BE2C (cell line): Measurements from ENCODE around the gene ETS1.

ENCODE experiments used
- DNase-seq: peaks from one replicate; pipeline ENCODE4 v3.0.0-alpha.2; 2020
- H3K27me3 ChIP-seq: fragments of 250-450 bp; sonication (Bioruptor Pico); 2 replicates; pipeline ENCODE4 v1.5.1; 2020; ENCODE audit warnings: mild to moderate bottlenecking
- H3K36me3 ChIP-seq: fragments of 250-450 bp; sonication (Bioruptor Pico); 2 replicates; pipeline ENCODE4 v1.5.1; 2020; ENCODE audit warnings: mild to moderate bottlenecking
- H3K4me1 ChIP-seq: fragments of 250-450 bp; sonication (Bioruptor Pico); 2 replicates; pipeline ENCODE4 v1.5.1; 2020
- H3K4me3 ChIP-seq: 2 replicates; pipeline ENCODE4 v1.5.1; 2011; ENCODE audit warnings: low read depth, low read length
- H3K9me3 ChIP-seq: fragments of 250-450 bp; sonication (Bioruptor Pico); 2 replicates; pipeline ENCODE4 v1.5.1; 2020
- CTCF ChIP-seq: IDR thresholded peaks from 2 replicates; pipeline ENCODE4 v1.5.1; 2012; ENCODE audit warnings: mild to moderate bottlenecking, low read depth, low read length

The ETS1 gene

GRCh38 chr11:128487978-128488377 is 99.4 kb downstream of the ETS1 start:
- DNase-seq = no peak
- Histone ChIP-seq H3K36me3 (no peaks in the 10 kb centered on the region; the same call in 1 of the 2 replicates), H3K4me3 (no peak overlapping the region), H3K27me3 (no peaks in the 10 kb centered on the region), H3K4me1 (no peaks in the 10 kb centered on the region), H3K9me3 (no peaks in the 10 kb centered on the region)
- no peak for TF ChIP-seq CTCF

GRCh38 chr11:128484172-128484571 is 103.2 kb downstream of the ETS1 start:
- no peaks in the 10 kb centered on the region for H3K27me3 ChIP-seq
- no peak for DNase-seq
- no peaks in the 10 kb centered on the region for H3K4me1 ChIP-seq
- no peaks in the 10 kb centered on the region; the same call in 1 of the 2 replicates for H3K36me3 ChIP-seq
- no peaks in the 10 kb centered on the region for H3K9me3 ChIP-seq
- TF ChIP-seq CTCF = 0 out of 2 replicates have a peak, but pooled peaks have one; percentile 8
- no peak overlapping the region for H3K4me3 ChIP-seq

GRCh38 chr11:128483211-128483788 is 104.1 kb downstream of the ETS1 start:
- Histone ChIP-seq H3K4me3 (no peak overlapping the region), H3K27me3 (no peaks in the 10 kb centered on the region), H3K9me3 (no peaks in the 10 kb centered on the region), H3K4me1 (no peaks in the 10 kb centered on the region), H3K36me3 (no peaks in the 10 kb centered on the region; the same call in 1 of the 2 replicates)
- DNase-seq = no peak
- TF ChIP-seq CTCF = no peak

GRCh38 chr11:128482512-128483191 is 104.7 kb downstream of the ETS1 start:
- no peaks in the 10 kb centered on the region; the same call in 1 of the 2 replicates for H3K36me3 ChIP-seq
- no peaks in the 10 kb centered on the region for H3K9me3 ChIP-seq
- no peak for DNase-seq
- no peaks in the 10 kb centered on the region for H3K4me1 ChIP-seq
- no peak for TF ChIP-seq CTCF
- no peaks in the 10 kb centered on the region for H3K27me3 ChIP-seq
- no peak overlapping the region for H3K4me3 ChIP-seq

- no peaks in the 10 kb centered on the region; the same call in 1 of the 2 replicates for H3K36me3 ChIP-seq
- DNase-seq = no peak
- no peaks in the 10 kb centered on the region for H3K4me1 ChIP-seq
- no peak for TF ChIP-seq CTCF
- H3K27me3 ChIP-seq = no peaks in the 10 kb centered on the region
- H3K4me3 ChIP-seq = no peak overlapping the region
- no peaks in the 10 kb centered on the region for H3K9me3 ChIP-seq
Measured at GRCh38 chr11:128482092-128482491, 105.3 kb downstream of the ETS1 start.

- no peak overlapping the region for H3K4me3 ChIP-seq
- 0 out of 2 replicates have a peak, but pooled peaks cover under 1% of the 10 kb centered on the region for H3K4me1 ChIP-seq
- TF ChIP-seq CTCF = no peak
- no peaks in the 10 kb centered on the region for H3K9me3 ChIP-seq
- no peaks in the 10 kb centered on the region for H3K27me3 ChIP-seq
- no peak for DNase-seq
- H3K36me3 ChIP-seq = no peaks in the 10 kb centered on the region; the same call in 1 of the 2 replicates
Measured at GRCh38 chr11:128481135-128481534, 106.2 kb downstream of the ETS1 start.
